Neural cell (in vitro differentiated cells): ENCODE measurements around the gene ABL2. TPM values are rescaled to one million over a fixed set of nuclear protein-coding genes. Genes with fewer than 3 reads are reported as not detected.

Source experiments
- H2AFZ ChIP-seq: fragments of 200-600, 300-800 bp; sonication (generic), shearing (Covaris generic); 2 replicates; pipeline ENCODE4 v1.6.0; 2014; ENCODE audit warnings: low read depth, mild to moderate bottlenecking, antibody characterized with exemption, low read length, moderate library complexity
- H3F3A ChIP-seq: fragments of 200-600 bp; shearing (Covaris generic); 2 replicates; pipeline ENCODE4 v1.6.1; 2016; ENCODE audit warnings: mild to moderate bottlenecking, moderate library complexity, mixed read lengths, antibody characterized with exemption, low read length; ENCODE audit not compliant: insufficient read depth, poor library complexity, severe bottlenecking
- H3K27ac ChIP-seq: fragments of 200-600, 300-800 bp; sonication (generic), shearing (Covaris generic); 2 replicates; pipeline ENCODE4 v1.5.1; 2014; ENCODE audit warnings: mild to moderate bottlenecking, low read length, moderate library complexity
- H3K27me3 ChIP-seq: fragments of 300-800, 200-600 bp; sonication (generic), shearing (Covaris generic); 2 replicates; pipeline ENCODE4 v1.6.0; 2014; ENCODE audit warnings: mild to moderate bottlenecking, low read depth, low read length, moderate library complexity; ENCODE audit not compliant: insufficient read depth
- H3K36me3 ChIP-seq: fragments of 300-800, 200-600 bp; sonication (generic), shearing (Covaris generic); 2 replicates; pipeline ENCODE4 v1.5.1; 2014; ENCODE audit warnings: mild to moderate bottlenecking, antibody characterized with exemption, low read length, moderate library complexity; ENCODE audit not compliant: insufficient read depth
- H3K4me2 ChIP-seq: fragments of 300-800, 200-600 bp; sonication (generic), shearing (Covaris generic); 2 replicates; pipeline ENCODE4 v1.6.0; 2014; ENCODE audit warnings: mild to moderate bottlenecking, low read length
- H3K4me3 ChIP-seq: fragments of 300-800, 200-600 bp; sonication (generic), shearing (Covaris generic); 2 replicates; pipeline ENCODE4 v1.5.1; 2014; ENCODE audit warnings: mild to moderate bottlenecking, low read length, moderate library complexity
- H3K79me2 ChIP-seq: fragments of 200-600 bp; shearing (Covaris generic); replicated peaks from 2 replicates; pipeline ENCODE4 v1.6.0; 2014; ENCODE audit warnings: mild to moderate bottlenecking, low read length, moderate library complexity; ENCODE audit not compliant: insufficient read depth
- H3K9ac ChIP-seq: fragments of 300-800, 200-600 bp; sonication (generic), shearing (Covaris generic); 2 replicates; pipeline ENCODE4 v1.6.1; 2016; ENCODE audit warnings: mild to moderate bottlenecking, low read length, mixed read lengths
- H3K9me2 ChIP-seq: fragments of 200-600 bp; shearing (Covaris generic); 2 replicates; pipeline ENCODE4 v1.6.1; 2016; ENCODE audit warnings: mild to moderate bottlenecking, low read length, mixed read lengths; ENCODE audit not compliant: insufficient read depth
- H3K9me3 ChIP-seq: fragments of 200-600, 300-800 bp; sonication (generic), shearing (Covaris generic); 2 replicates; pipeline ENCODE4 v1.6.1; 2016; ENCODE audit warnings: mild to moderate bottlenecking, mixed run types, low read length, moderate library complexity, mixed read lengths
- H4K20me1 ChIP-seq: fragments of 200-600 bp; shearing (Covaris generic); 2 replicates; pipeline ENCODE4 v1.6.1; 2016; ENCODE audit warnings: mild to moderate bottlenecking, mixed run types; ENCODE audit not compliant: insufficient read depth
- EP300 ChIP-seq: fragments of 450-650 bp; conservative IDR thresholded peaks from 2 replicates; pipeline ENCODE4 v1.6.1; 2014; ENCODE audit warnings: antibody characterized with exemption, mild to moderate bottlenecking, moderate library complexity; ENCODE audit not compliant: poor library complexity, severe bottlenecking
- EZH2 ChIP-seq: fragments of 200-600, 300-800 bp; shearing (Covaris generic), sonication (generic); IDR thresholded peaks from 2 replicates; pipeline ENCODE4 v1.6.1; 2014; ENCODE audit warnings: antibody characterized with exemption, low read length, borderline replicate concordance, mild to moderate bottlenecking; ENCODE audit not compliant: insufficient read depth, poor library complexity, severe bottlenecking
- MXI1 ChIP-seq: fragments of 450-650 bp; conservative IDR thresholded peaks from 2 replicates; pipeline ENCODE4 v1.6.1; 2014; ENCODE audit warnings: antibody characterized with exemption, mild to moderate bottlenecking; ENCODE audit not compliant: poor library complexity, severe bottlenecking
- POLR2AphosphoS5 ChIP-seq: IDR thresholded peaks from 2 replicates; pipeline ENCODE4 v1.6.1; 2012
- RAD21 ChIP-seq: fragments of 450-650 bp; conservative IDR thresholded peaks from 2 replicates; pipeline ENCODE4 v1.6.1; 2014; ENCODE audit warnings: antibody characterized with exemption, mild to moderate bottlenecking, moderate library complexity
- SMC3 ChIP-seq: fragments of 450-650 bp; conservative IDR thresholded peaks from 2 replicates; pipeline ENCODE4 v1.6.1; 2014; ENCODE audit warnings: antibody characterized with exemption, mild to moderate bottlenecking, moderate library complexity; ENCODE audit not compliant: poor library complexity
- TAF1 ChIP-seq: IDR thresholded peaks from 2 replicates; pipeline ENCODE4 v1.6.1; 2012; ENCODE audit warnings: low read depth
- polyA plus RNA-seq: library from polyadenylated mRNA; depleted of rRNA; stranded (reverse); fragments of >200 nt; gene quantifications from 2 replicates; pipeline ENCODE4 v1.2.3, GENCODE V29; 2014
- TF ChIP-seq, protein P1 (sequence below): IDR thresholded peaks from 2 replicates; pipeline ENCODE4 v1.6.1; 2012; ENCODE audit warnings: borderline replicate concordance
- TF ChIP-seq, protein P2 (sequence below): fragments of 450-650 bp; IDR thresholded peaks from 2 replicates; pipeline ENCODE4 v1.5.1; 2014; ENCODE audit warnings: antibody characterized with exemption, mild to moderate bottlenecking, moderate library complexity; ENCODE audit not compliant: poor library complexity, severe bottlenecking

The ABL2 gene
- polyA plus RNA-seq, 1 donor from 2014 or later: 9.8 TPM

DNA sequence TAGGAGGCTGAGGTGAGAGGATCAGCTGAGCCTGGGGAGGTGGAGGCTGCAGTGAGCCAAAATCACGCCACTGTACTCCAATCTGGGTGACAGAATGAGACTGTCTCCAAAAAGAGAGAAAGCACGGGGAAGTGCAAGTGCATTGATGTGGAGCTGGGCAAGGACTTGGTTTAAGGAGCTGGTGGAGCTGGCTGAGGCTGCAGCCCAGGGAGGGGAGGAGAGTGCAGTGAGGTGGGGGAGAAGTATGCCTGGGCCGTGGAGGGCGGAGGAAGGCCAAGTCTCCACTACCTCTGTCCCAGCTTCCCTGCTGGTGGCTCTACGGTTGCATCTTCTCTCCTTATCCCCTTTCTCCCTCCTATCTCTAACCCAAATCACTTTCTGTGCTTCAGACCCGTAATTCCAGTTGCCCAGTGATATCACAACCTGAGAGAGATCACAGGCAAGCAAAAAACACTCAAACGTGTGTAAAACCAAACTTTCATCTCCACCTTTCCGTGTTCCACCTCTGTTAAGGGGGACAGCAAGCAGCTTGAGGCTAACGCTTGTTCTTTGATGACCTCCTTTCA, 136.5 kb downstream of the ABL2 start:
- TF ChIP-seq TAF1 (no peak), MXI1 (no peak), EZH2 (no peak), SMC3 (no peak), POLR2AphosphoS5 (no peak), EP300 (no peak), RAD21 (no peak)
- TF ChIP-seq, protein P1, sequence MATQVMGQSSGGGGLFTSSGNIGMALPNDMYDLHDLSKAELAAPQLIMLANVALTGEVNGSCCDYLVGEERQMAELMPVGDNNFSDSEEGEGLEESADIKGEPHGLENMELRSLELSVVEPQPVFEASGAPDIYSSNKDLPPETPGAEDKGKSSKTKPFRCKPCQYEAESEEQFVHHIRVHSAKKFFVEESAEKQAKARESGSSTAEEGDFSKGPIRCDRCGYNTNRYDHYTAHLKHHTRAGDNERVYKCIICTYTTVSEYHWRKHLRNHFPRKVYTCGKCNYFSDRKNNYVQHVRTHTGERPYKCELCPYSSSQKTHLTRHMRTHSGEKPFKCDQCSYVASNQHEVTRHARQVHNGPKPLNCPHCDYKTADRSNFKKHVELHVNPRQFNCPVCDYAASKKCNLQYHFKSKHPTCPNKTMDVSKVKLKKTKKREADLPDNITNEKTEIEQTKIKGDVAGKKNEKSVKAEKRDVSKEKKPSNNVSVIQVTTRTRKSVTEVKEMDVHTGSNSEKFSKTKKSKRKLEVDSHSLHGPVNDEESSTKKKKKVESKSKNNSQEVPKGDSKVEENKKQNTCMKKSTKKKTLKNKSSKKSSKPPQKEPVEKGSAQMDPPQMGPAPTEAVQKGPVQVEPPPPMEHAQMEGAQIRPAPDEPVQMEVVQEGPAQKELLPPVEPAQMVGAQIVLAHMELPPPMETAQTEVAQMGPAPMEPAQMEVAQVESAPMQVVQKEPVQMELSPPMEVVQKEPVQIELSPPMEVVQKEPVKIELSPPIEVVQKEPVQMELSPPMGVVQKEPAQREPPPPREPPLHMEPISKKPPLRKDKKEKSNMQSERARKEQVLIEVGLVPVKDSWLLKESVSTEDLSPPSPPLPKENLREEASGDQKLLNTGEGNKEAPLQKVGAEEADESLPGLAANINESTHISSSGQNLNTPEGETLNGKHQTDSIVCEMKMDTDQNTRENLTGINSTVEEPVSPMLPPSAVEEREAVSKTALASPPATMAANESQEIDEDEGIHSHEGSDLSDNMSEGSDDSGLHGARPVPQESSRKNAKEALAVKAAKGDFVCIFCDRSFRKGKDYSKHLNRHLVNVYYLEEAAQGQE: no peak
- TF ChIP-seq, protein P2, sequence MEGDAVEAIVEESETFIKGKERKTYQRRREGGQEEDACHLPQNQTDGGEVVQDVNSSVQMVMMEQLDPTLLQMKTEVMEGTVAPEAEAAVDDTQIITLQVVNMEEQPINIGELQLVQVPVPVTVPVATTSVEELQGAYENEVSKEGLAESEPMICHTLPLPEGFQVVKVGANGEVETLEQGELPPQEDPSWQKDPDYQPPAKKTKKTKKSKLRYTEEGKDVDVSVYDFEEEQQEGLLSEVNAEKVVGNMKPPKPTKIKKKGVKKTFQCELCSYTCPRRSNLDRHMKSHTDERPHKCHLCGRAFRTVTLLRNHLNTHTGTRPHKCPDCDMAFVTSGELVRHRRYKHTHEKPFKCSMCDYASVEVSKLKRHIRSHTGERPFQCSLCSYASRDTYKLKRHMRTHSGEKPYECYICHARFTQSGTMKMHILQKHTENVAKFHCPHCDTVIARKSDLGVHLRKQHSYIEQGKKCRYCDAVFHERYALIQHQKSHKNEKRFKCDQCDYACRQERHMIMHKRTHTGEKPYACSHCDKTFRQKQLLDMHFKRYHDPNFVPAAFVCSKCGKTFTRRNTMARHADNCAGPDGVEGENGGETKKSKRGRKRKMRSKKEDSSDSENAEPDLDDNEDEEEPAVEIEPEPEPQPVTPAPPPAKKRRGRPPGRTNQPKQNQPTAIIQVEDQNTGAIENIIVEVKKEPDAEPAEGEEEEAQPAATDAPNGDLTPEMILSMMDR: no peak
- Histone ChIP-seq H3K27me3 (no peaks in the 10 kb centered on the region), H3K4me2 (no peak overlapping the region), H3K79me2 (no peaks in the 10 kb centered on the region), H3K9ac (no peak overlapping the region), H3K9me3 (no peaks in the 10 kb centered on the region), H3K36me3 (no peaks in the 10 kb centered on the region), H4K20me1 (no peaks in the 10 kb centered on the region), H3F3A (no peaks in the 10 kb centered on the region), H3K27ac (no peak overlapping the region), H3K9me2 (no peaks in the 10 kb centered on the region), H2AFZ (no peak overlapping the region), H3K4me3 (no peak overlapping the region)

DNA sequence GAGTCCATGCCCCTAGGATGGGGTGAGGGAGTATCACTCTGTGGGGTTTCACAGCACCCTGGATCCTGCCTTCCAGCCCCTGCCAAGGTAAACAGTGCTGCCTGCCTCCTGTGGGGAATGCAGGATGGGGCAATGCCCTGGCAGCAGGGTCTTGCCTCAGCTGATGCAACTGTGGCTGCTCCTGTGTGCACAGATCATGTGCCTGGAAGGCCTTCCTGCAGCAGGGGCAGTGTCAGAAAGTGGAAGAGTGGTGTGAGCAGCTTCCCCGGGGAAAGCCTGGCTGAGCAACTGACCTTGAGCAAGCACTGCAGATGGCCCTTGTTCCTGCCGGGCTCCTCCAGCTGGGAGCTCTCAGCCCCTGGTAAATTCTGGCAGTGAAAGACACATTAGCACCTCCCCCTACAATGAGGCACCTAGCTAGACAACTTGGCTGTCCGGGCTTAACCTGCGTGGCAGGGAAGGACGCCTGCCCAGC, 137.7 kb downstream of the ABL2 start:
- no peak overlapping the region for H3K27ac ChIP-seq
- H3K9me3 ChIP-seq: no peaks in the 10 kb centered on the region
- H3K27me3 ChIP-seq: no peaks in the 10 kb centered on the region
- TF ChIP-seq EP300 (no peak), SMC3 (no peak), POLR2AphosphoS5 (no peak), MXI1 (no peak), TAF1 (no peak), EZH2 (no peak), RAD21 (no peak)
- TF ChIP-seq, protein P2: no peak
- TF ChIP-seq, protein P1: no peak
- no peak overlapping the region for H3K9ac ChIP-seq
- no peaks in the 10 kb centered on the region for H4K20me1 ChIP-seq
- H3K36me3 ChIP-seq: no peaks in the 10 kb centered on the region
- H3K9me2 ChIP-seq: no peaks in the 10 kb centered on the region
- no peaks in the 10 kb centered on the region for H3F3A ChIP-seq
- H3K4me2 ChIP-seq: no peak overlapping the region
- H2AFZ ChIP-seq: no peak overlapping the region
- no peaks in the 10 kb centered on the region for H3K79me2 ChIP-seq
- H3K4me3 ChIP-seq: no peak overlapping the region
